Activated CD8-positive, alpha-beta memory T cell treated with anti-CD3 and anti-CD28 coated beads, Interleukin-2, amount 50 U/mL, for 48 hours (primary cell): Measurements from ENCODE around the gene FLAD1.
A peak's percentile ranks its signal among the peaks of the same experiment; 100 is the strongest.

Source experiments
- DNase-seq: peaks from one replicate; pipeline ENCODE4 v3.0.0-alpha.2; 2020

The FLAD1 gene

GRCh38 chr1:154982897-154983648 lies at the start of gene FLAD1:
Gene FLAD1 (plus strand): TSS chr1:154983344. CDS start chr1:154983695, 351 bp downstream.
- DNase-seq: peak; percentile 94

GRCh38 chr1:154934358-154934948 lies 48.7 kb upstream of the FLAD1 start:
- DNase-seq: no peak

- DNase-seq: no peak
These were observed 47.2 kb upstream of the FLAD1 start for GRCh38 chr1:154935749-154936554.

- DNase-seq: peak; percentile 94
These were observed 46.5 kb upstream of the FLAD1 start, which contains the start of gene PMVK for GRCh38 chr1:154936555-154937084. Gene PMVK (minus strand): TSS chr1:154936719. CDS start chr1:154936685, 34 bp downstream.

GRCh38 chr1:154937085-154937987 lies 45.8 kb upstream of the FLAD1 start:
- DNase-seq: peak; percentile 92

- no peak for DNase-seq
These were observed 45.2 kb upstream of the FLAD1 start for GRCh38 chr1:154937988-154938386.

GRCh38 chr1:154938604-154939399 lies 44.3 kb upstream of the FLAD1 start:
- no peak for DNase-seq

- no peak for DNase-seq
These were observed 43.0 kb upstream of the FLAD1 start for GRCh38 chr1:154940213-154940560.

- DNase-seq: no peak
These were observed 42.4 kb upstream of the FLAD1 start for GRCh38 chr1:154940651-154941194.

GRCh38 chr1:154941333-154942013 lies 41.7 kb upstream of the FLAD1 start:
- DNase-seq: no peak

GRCh38 chr1:154943649-154944400 lies 39.3 kb upstream of the FLAD1 start:
- no peak for DNase-seq

GRCh38 chr1:154944401-154945159 lies 38.6 kb upstream of the FLAD1 start:
- DNase-seq: no peak

- DNase-seq: no peak
These were observed 37.8 kb upstream of the FLAD1 start for GRCh38 chr1:154945160-154945961.

GRCh38 chr1:154945962-154946850 lies 36.9 kb upstream of the FLAD1 start:
- DNase-seq: no peak

- DNase-seq: no peak
These were observed 35.1 kb upstream of the FLAD1 start for GRCh38 chr1:154948079-154948478.

GRCh38 chr1:154951901-154952657 lies 31.1 kb upstream of the FLAD1 start:
- peak; percentile 79 for DNase-seq
